AG04449 (cell line): Measurements from ENCODE around the gene BEND6.
"Not testable (repeated sequence)": the region's sequence is repeated elsewhere in the genome, so short reads cannot be mapped to it uniquely, and the experiment has no call there.

Source experiments
- CTCF ChIA-PET: fragments of 350-600 bp; formaldehyde crosslinking; extraction: SDS; loops from one replicate; lab custom pipeline; 2021; ENCODE audit warnings: antibody characterized with exemption; lab: Yijun Ruan, JAX
- POLR2A ChIA-PET: fragments of 400-600, 350-600 bp; formaldehyde crosslinking; extraction: SDS; loops from one replicate; lab custom pipeline; 2020; ENCODE audit warnings: antibody characterized with exemption, inconsistent platforms; lab: Yijun Ruan, JAX
- DNase-seq: peaks from one replicate; pipeline ENCODE4 v3.0.0-alpha.2; 2010; ENCODE audit warnings: low read depth, low spot score
- H3K4me3 ChIP-seq: 2 replicates; pipeline ENCODE4 v1.5.1; 2011; ENCODE audit warnings: low read depth, mild to moderate bottlenecking, control low read depth, low read length
- TF ChIP-seq, protein P1 (sequence below): IDR thresholded peaks from one replicate; pipeline ENCODE4 v1.5.1; 2011; ENCODE audit warnings: mild to moderate bottlenecking, moderate library complexity, low read length, control low read depth, inconsistent platforms; ENCODE audit not compliant: insufficient read depth; ENCODE audit errors: missing control alignments

Gene BEND6

GRCh38 chr6:57002197-57002596 is 47.3 kb downstream of the BEND6 start:
- DNase-seq: no peak
- CTCF ChIA-PET: no interaction called here
- POLR2A ChIA-PET: no interaction called here
- TF ChIP-seq, protein P1, sequence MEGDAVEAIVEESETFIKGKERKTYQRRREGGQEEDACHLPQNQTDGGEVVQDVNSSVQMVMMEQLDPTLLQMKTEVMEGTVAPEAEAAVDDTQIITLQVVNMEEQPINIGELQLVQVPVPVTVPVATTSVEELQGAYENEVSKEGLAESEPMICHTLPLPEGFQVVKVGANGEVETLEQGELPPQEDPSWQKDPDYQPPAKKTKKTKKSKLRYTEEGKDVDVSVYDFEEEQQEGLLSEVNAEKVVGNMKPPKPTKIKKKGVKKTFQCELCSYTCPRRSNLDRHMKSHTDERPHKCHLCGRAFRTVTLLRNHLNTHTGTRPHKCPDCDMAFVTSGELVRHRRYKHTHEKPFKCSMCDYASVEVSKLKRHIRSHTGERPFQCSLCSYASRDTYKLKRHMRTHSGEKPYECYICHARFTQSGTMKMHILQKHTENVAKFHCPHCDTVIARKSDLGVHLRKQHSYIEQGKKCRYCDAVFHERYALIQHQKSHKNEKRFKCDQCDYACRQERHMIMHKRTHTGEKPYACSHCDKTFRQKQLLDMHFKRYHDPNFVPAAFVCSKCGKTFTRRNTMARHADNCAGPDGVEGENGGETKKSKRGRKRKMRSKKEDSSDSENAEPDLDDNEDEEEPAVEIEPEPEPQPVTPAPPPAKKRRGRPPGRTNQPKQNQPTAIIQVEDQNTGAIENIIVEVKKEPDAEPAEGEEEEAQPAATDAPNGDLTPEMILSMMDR: no peak
- no peak overlapping the region for H3K4me3 ChIP-seq

GRCh38 chr6:57004292-57004691 is 49.4 kb downstream of the BEND6 start:
- DNase-seq: no peak
- TF ChIP-seq, protein P1: no peak
- no peak overlapping the region for H3K4me3 ChIP-seq
- ChIA-PET POLR2A (no interaction called here), CTCF (interaction anchor here (0.7 to 2.6 kb wide), 4 partner anchors 9 to 63 kb away, joined by 3 to 14 read pairs (median 4); no protein-coding TSS in a partner anchor)

GRCh38 chr6:57006101-57006500 is 51.2 kb downstream of the BEND6 start:
- no peak for DNase-seq
- ChIA-PET POLR2A (no interaction called here), CTCF (no interaction called here)
- TF ChIP-seq, protein P1: no peak
- no peak overlapping the region for H3K4me3 ChIP-seq

GRCh38 chr6:57008069-57008468 is 53.2 kb downstream of the BEND6 start:
- DNase-seq, H3K4me3 ChIP-seq, POLR2A ChIA-PET: not testable (repeated sequence)
- CTCF ChIA-PET: interaction anchor here (5.7 kb wide), 1 partner anchor 11 kb away, joined by 34 read pairs; no protein-coding TSS in a partner anchor

DNA sequence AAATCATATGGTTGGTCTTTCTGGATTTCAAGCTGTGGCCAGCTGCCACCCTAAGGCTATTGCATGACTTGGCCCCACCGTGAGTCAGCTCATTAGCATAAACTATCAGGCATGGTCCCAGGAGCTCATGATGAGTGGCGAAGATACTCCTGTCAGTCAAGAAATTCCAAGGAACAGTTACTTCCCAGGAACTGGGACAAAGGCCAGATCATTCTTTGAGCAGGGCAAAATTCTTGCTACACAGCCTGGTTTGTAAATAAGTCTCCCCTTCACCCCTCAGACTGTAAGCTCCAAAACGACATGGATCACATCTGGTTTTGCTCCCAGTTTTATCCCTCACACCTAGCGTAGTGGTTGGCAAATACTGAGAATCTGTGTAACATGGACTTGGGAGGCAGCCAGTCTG is 58.6 kb downstream of the BEND6 start:
- TF ChIP-seq, protein P1: no peak
- POLR2A ChIA-PET: no interaction called here
- CTCF ChIA-PET: interaction anchor here (0.8 to 1.9 kb wide), 3 partner anchors 9 to 109 kb away, joined by 3 to 8 read pairs (median 4); no protein-coding TSS in a partner anchor
- no peak overlapping the region for H3K4me3 ChIP-seq
- DNase-seq: peak; percentile 19

- TF ChIP-seq, protein P1: no peak
- CTCF ChIA-PET: interaction anchor here (1.3 to 9.6 kb wide), 3 partner anchors 7 to 131 kb away, joined by 3 to 127 read pairs (median 34); no protein-coding TSS in a partner anchor
- no peak for DNase-seq
- POLR2A ChIA-PET: no interaction called here
- H3K4me3 ChIP-seq: no peak overlapping the region
These were observed 62.2 kb downstream of the BEND6 start for GRCh38 chr6:57017069-57017468.

- CTCF ChIA-PET: interaction anchor here (0.8 to 9.6 kb wide), 7 partner anchors 8 to 132 kb away, joined by 3 to 127 read pairs (median 4); partner anchors contain the start of gene BEND6
These were observed 62.9 kb downstream of the BEND6 start for GRCh38 chr6:57017841-57018240.

More at GRCh38 chr6:57017841-57018240, 62.9 kb downstream of the BEND6 start:
- TF ChIP-seq, protein P1: no peak
- no peak for DNase-seq
- H3K4me3 ChIP-seq: no peak overlapping the region
- POLR2A ChIA-PET: no interaction called here
